Pancreas (tissue), 10 donors: Measurements from ENCODE around the gene RBM20. TPM values are rescaled to one million over a fixed set of nuclear protein-coding genes. Genes with fewer than 3 reads are reported as not detected.

Experiments used
- ATAC-seq, 4 donors: fragments of 200-7000 bp; cut with Tn5 transposase; one replicate each; pipeline versions ENCODE4 v1.8.0 to v1.9.1; 2020; ENCODE audit warnings: mild to moderate bottlenecking in 4 of 4, moderate library complexity in 4 of 4
- DNase-seq, 6 donors: peaks; one replicate each; pipeline ENCODE4 v3.0.0-alpha.2; 2020
- FAIRE-seq: peaks from 2 replicates; lab custom pipeline; 2012; peaks lifted over from hg19 to GRCh38; lab: Jason Lieb, UNC
- H3K27ac ChIP-seq, 4 donors: fragments of 200-600 bp; sonication (generic); 1 replicate in 3 of 4; 2 replicates in 1 of 4; pipeline versions ENCODE4 v1.5.0 to v1.8.0; 2020
- H3K27me3 ChIP-seq, 4 donors: fragments of 200-600 bp; one replicate each; pipeline ENCODE4 v1.8.0; 2021
- H3K36me3 ChIP-seq, 3 donors: fragments of 200-600 bp; sonication (generic) in 1 of 3; one replicate each; pipeline versions ENCODE4 v1.5.0 to v1.8.0; 2020 to 2021
- H3K4me1 ChIP-seq, 3 donors: fragments of 200-600 bp; one replicate each; pipeline ENCODE4 v1.8.0; 2021
- H3K4me3 ChIP-seq, 4 donors: fragments of 200-600 bp; sonication (generic) in 2 of 4; one replicate each; pipeline versions ENCODE4 v1.5.0 to v1.8.0; 2020 to 2021
- H3K9me3 ChIP-seq, 4 donors: fragments of 200-600 bp; one replicate each; pipeline ENCODE4 v1.8.0; 2021
- CTCF ChIP-seq, 4 donors: fragments of 200-600 bp; sonication (generic) in 3 of 4; IDR thresholded peaks; one replicate each; pipeline versions ENCODE4 v1.5.0 to v1.8.0; 2021; ENCODE audit warnings: antibody characterized with exemption in 4 of 4
- WGBS, 2 donors: extraction: QIAGEN DNeasy Blood & Tissue Kit; methylation state at CpG; one replicate each; pipeline ENCODE4 v1.1.7; 2013; 5-methylcytosine and 5-hydroxymethylcytosine counted together
- intact Hi-C, 3 donors: fragments of 100-400 bp; cut with DNase I; formaldehyde crosslinking; loops; one replicate each; pipeline versions ENCODE4 v1.11.1 to v1.14.2; 2022
- polyA plus RNA-seq, 2 donors: library from polyadenylated mRNA; stranded (reverse); fragments of 200-250 nt; gene quantifications; one replicate each; pipeline ENCODE4 v1.2.3, GENCODE V29; 2013
- total RNA-seq, 6 donors: library from RNA; stranded (reverse); fragmentation: NEBNext Ultra II Directional in 4 of 6; extraction: Animal tissue kit (Norgen Biotek cat#: 25700) in 4 of 6; gene quantifications; one replicate each; pipeline versions ENCODE4 v1.2.1 to v1.2.4, GENCODE V29; 2021 to 2023
- donor health status: healthy with polysubstance abuse.
- donor health status: DM: no; HTN: no; CAD: no; lungs with moderate emphysema.
- donor health status: DM: no; HTN: no; CAD: no.
- donor health status: control.
- donor health status: control.
- donor health status: Bipolar disorder and iron deficiency.
- donor health status: DM: yes; HTN: yes; CAD: no.
- donor health status: DM: no; HTN: no; CAD: no.
- donor health status: DM: no; HTN: no; CAD: no.
- donor health status: DM: yes; HTN: yes; CAD: no.

RBM20 gene
- total and polyA plus RNA-seq, 8 donors: 0.79 to 23.6 (median 3.7) TPM

DNA sequence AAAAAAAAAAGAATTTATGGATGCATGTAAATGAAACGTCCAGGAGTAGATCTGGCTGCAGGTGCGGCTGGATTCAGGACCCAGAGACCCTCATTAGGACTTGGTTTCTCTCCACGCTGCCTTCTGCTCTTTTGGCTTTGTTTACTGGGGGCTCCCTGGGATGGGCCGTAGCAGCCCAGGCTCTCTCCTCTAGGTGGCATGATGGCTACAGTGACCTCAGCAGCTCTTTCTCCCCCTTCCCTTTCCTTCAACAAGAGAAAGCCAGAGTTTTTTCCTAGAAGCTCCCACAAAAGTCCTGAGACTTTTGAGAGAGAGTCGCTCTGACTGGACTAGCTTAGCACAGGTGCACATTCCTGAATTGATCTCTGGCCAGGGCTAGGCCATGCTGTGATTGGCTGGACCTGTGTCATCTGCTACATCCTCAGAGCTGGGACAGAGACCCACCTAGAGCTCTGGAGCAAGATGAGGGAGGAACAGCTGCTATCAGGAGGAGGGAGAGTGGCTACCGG is 159.7 kb downstream of the RBM20 start:
- peak in 3 of 6 donors; percentile 50 to 67 (median 52) for DNase-seq
- peak; percentile 72 to 90 (median 83) for ATAC-seq
- Histone ChIP-seq H3K4me3 (peak overlapping the region in 1 of 4 donors; percentile 5), H3K4me1 (peaks cover 15 to 35% (median 28%) of the 10 kb centered on the region in 3 donors), H3K27me3 (no peaks in the 10 kb centered on the region), H3K27ac (peak overlapping the region; percentile 22 to 78 (median 58)), H3K9me3 (no peaks in the 10 kb centered on the region), H3K36me3 (no peaks in the 10 kb centered on the region)
- no peak for FAIRE-seq
- TF ChIP-seq CTCF (IDR thresholded peaks at IDR 0.05): peak in 3 of 4 donors; percentile 26 to 47 (median 44)
- intact Hi-C loops: loop anchor here in 1 of 3 donors (10.0 kb wide), 1 partner anchor 61 kb away; no protein-coding TSS in a partner anchor
- 8 to 9% methylated on average over 6 of the region's 6 CpGs for WGBS, 2 donors

DNA sequence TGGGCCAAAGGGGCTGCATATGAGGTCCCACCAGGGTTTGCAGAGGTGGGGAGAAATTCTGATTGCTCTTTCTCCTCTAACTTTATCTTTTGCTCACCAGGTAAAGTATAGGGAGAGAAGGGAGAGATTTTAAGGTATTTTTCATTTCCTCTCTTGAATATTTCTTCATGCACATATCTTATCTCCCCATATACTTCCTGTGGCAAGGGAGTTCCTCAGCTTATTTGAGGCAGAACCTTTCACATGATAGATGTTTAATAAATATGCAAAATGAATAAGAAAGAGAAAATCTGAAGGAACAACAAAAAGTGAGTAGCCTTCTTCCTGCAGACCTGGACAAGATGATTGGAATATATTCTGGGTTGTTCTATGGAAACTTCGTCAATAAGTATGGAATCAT is 160.2 kb downstream of the RBM20 start:
- no peak for FAIRE-seq
- H3K27me3 ChIP-seq: no peaks in the 10 kb centered on the region
- peaks cover 15 to 35% (median 28%) of the 10 kb centered on the region in 3 donors for H3K4me1 ChIP-seq
- peak overlapping the region in 1 of 4 donors; percentile 5 for H3K4me3 ChIP-seq
- no peaks in the 10 kb centered on the region for H3K36me3 ChIP-seq
- H3K9me3 ChIP-seq: no peaks in the 10 kb centered on the region
- no peak for TF ChIP-seq CTCF (IDR thresholded peaks at IDR 0.05)
- ATAC-seq: no peak
- intact Hi-C loops: loop anchor here in 1 of 3 donors (10.0 kb wide), 1 partner anchor 60 kb away; no protein-coding TSS in a partner anchor
- H3K27ac ChIP-seq: peak overlapping the region; percentile 22 to 78 (median 58)
- WGBS, 2 donors: 89 to 96% methylated on average over 1 of the region's 1 CpG
- DNase-seq: no peak

GRCh38 chr10:110805292-110805691 is 161.2 kb downstream of the RBM20 start:
- TF ChIP-seq CTCF (IDR thresholded peaks at IDR 0.05): no peak
- intact Hi-C loops: loop anchor here in 1 of 3 donors (10.0 kb wide), 1 partner anchor 60 kb away; no protein-coding TSS in a partner anchor

GRCh38 chr10:110806335-110806734 is 162.2 kb downstream of the RBM20 start:
- WGBS, 2 donors: 67 to 93% methylated on average over 4 of the region's 4 CpGs
- Histone ChIP-seq H3K27ac (no peak overlapping the region), H3K36me3 (no peaks in the 10 kb centered on the region), H3K4me3 (no peak overlapping the region), H3K4me1 (peaks cover 15 to 35% (median 28%) of the 10 kb centered on the region in 3 donors), H3K9me3 (no peaks in the 10 kb centered on the region), H3K27me3 (no peaks in the 10 kb centered on the region)
- no peak for TF ChIP-seq CTCF (IDR thresholded peaks at IDR 0.05)
- DNase-seq: no peak
- FAIRE-seq: no peak
- intact Hi-C loops: loop anchor here in 1 of 3 donors (10.0 kb wide), 1 partner anchor 58 kb away; no protein-coding TSS in a partner anchor
- no peak for ATAC-seq

More at GRCh38 chr10:110805292-110805691, 161.2 kb downstream of the RBM20 start:
- Histone ChIP-seq H3K36me3 (no peaks in the 10 kb centered on the region), H3K9me3 (no peaks in the 10 kb centered on the region), H3K27me3 (no peaks in the 10 kb centered on the region), H3K4me3 (no peak overlapping the region), H3K27ac (no peak overlapping the region), H3K4me1 (peaks cover 15 to 35% (median 28%) of the 10 kb centered on the region in 3 donors)
- DNase-seq: no peak
- WGBS, 2 donors: 67 to 71% methylated on average over 5 of the region's 5 CpGs
- FAIRE-seq: no peak
- no peak for ATAC-seq

GRCh38 chr10:110808123-110808522 is 164.0 kb downstream of the RBM20 start:
- intact Hi-C loops: loop anchor here in 1 of 3 donors (10.0 kb wide), 1 partner anchor 57 kb away; no protein-coding TSS in a partner anchor
- H3K4me1 ChIP-seq: peaks cover 7 to 23% (median 20%) of the 10 kb centered on the region in 3 donors
- no peak overlapping the region for H3K27ac ChIP-seq
- no peak for TF ChIP-seq CTCF (IDR thresholded peaks at IDR 0.05)
- no peaks in the 10 kb centered on the region for H3K36me3 ChIP-seq
- FAIRE-seq (no peak), DNase-seq (no peak), ATAC-seq (peak in 3 of 4 donors; percentile 51 to 68 (median 60))
- WGBS, 2 donors: 38 to 53% methylated on average over 3 of the region's 3 CpGs
- no peaks in the 10 kb centered on the region for H3K27me3 ChIP-seq
- H3K4me3 ChIP-seq: no peak overlapping the region
- no peaks in the 10 kb centered on the region for H3K9me3 ChIP-seq
